HG02623 (cell line): ENCODE measurements around the gene POLR2M.

Experiments
- ATAC-seq: cut with Tn5 transposase; IDR thresholded peaks from one replicate; pipeline ENCODE4 v1.9.1; 2021; ENCODE audit warnings: moderate library complexity; ENCODE audit not compliant: unreplicated experiment

Gene POLR2M

GRCh38 chr15:57706405-57707209 is at the start of gene POLR2M:
Gene POLR2M (plus strand): TSS chr15:57706714. CDS start chr15:57706843, 129 bp downstream.
- peak; percentile 96 for ATAC-seq

- ATAC-seq: no peak
Observed at GRCh38 chr15:57657619-57658018, 48.9 kb upstream of the POLR2M start.

DNA sequence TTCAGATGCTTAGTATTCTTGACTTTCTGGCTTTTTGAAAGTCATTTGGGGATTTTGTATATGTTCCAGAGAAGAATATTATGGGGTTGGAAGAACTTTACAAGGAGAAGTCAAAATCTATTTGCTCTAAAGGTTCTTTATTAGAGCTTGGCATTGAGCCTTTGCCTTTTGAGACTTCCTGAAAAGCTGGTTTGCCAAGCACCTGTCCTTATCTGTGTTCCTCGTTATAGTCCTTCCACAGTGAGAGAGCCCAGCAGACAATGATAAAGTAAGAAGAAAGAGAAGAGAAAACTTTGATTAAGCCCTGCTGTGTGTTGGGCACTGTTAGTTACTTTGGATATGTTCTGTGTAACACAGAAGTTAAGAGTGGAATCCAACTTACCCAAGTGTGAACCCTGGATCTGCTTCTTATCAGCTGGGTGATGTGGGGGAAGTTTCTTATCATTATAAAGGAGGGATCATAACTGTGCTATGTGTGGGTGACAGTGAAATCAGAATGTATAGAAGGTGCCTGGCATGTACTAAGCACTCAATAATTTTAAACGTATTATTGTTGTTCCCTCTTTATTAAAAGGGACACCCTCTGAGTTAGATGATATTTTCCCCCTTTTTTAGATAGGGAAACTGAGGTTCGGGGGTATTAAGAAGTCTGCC is 44.3 kb upstream of the POLR2M start:
- no peak for ATAC-seq

DNA sequence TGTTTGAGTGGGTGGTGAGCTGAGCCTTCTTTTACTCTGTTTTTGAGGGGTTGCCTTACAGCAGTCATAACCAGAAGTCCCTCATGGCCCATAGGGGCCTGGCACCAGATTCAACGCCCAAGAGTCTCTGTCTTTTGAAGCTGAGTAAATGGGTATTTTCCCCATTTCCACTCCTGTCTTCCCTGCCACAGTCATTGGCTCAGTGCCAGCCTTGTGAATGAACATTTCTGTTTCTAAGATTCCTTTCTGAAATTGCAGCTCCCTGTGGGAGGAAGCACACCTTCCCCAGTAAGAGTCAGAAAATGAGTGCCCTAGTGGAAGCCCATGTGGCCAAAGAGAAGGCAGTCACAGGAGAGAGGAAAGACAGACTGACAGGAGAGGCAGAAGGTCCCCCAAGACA is 43.7 kb upstream of the POLR2M start:
- no peak for ATAC-seq

DNA sequence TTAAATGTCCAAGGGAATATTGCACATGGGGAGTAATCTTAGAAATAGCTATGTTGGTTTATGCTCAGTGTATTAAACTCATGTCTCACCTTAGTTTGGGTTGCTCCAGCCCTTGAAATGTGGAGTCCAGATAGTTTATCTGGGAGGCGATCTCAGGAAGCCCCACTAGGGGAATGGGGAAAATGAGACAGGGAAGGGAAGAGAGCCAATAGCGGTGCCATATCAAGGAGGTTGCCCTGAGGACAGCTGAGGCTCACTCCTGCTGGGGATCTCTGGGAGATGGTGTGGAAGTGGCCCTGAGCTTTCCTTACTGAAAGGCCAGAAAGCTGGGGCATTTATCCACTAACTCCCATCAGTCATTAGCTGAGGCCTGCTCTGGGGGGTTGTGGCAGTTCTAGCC is 43.3 kb upstream of the POLR2M start:
- no peak for ATAC-seq

DNA sequence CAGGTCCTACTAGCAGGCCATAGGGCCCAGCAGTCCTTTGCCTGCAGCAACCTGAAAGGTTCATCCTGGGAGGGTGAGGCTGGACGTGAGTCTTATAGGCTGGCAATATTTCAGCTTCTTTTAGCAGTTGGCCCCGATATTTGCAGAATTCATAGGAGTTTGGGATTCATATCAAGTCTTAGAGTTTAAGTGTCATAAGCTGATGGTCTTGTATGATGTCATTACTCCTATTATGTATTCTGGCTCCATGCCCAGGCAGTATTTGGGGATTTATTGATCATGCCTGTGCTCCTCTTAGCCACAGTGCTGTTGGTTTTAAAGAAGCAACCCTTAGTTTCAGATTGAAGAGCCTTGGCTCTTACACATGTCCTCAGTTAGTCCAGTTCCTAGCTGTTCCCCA is 41.3 kb upstream of the POLR2M start:
- no peak for ATAC-seq

GRCh38 chr15:57665939-57666338 is 40.6 kb upstream of the POLR2M start:
- no peak for ATAC-seq

DNA sequence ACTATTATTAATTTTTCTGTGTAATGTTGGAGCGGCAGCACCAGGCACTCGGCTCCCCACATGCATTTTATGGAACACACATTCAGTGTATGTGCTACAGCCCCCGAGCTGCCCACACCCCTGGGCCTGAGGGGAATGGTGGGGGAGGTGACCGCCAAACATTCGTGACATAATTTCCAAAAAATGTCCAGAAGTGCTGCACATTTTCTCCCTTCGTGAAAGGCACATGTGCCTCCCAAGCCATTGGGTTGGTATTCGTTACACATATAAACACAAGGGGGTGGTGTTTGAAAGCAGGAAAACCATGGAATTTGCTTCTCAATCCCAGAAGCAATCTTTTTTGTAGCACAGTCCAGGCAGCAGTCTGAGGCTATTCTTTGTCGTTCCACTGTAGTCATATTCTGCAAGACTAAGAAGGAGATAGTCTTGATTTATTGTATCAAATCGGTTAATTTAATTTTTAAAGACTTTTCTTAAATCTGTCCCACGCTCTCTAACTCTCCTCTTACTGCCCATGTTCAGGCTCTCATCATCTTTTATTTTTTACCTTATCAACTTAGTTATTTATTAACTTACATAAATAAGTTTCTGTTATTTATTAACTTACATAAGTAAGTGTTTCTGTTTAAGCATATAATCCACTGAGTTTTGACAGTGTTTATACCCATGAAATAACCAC is 39.2 kb upstream of the POLR2M start:
- ATAC-seq: no peak

DNA sequence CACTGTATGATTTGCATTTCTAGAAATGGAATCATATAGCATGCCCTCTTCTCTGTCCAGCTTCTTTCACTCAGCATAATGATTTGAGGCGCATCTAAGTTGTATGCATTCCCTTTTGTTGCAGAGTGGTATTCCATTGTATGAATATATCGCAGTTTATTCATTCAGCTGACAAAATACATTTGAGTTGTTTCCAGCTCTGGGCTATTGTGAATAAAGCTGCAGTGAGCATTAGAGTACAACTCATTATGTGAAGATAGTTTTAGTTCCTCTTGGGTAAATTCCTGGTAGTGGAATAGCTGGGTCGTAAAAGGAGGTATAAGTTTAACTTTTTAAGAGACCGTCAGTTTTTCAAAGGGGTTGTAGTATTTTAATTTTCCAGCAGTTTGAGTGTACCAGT is 38.5 kb upstream of the POLR2M start:
- no peak for ATAC-seq

DNA sequence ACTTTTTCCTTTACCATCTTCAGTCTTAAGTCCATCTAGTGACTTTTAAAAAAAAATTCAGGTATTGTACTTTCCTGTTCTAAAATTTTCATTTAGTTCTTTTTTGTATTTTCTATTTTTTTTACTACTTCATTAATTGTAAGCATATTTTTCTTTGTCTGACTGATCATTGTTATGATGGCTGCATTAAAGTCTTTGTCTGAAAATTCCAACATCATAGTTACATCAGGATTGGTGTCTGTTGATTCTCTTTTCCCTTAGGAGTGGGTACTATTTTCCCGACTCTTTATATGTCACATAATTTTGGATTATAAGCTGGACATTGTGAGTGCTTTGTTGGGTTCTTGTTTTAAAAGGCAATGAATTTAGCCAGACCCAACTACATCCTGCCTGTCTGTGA is 34.9 kb upstream of the POLR2M start:
- no peak for ATAC-seq

- no peak for ATAC-seq
Observed at GRCh38 chr15:57675481-57676181, 30.9 kb upstream of the POLR2M start.

DNA sequence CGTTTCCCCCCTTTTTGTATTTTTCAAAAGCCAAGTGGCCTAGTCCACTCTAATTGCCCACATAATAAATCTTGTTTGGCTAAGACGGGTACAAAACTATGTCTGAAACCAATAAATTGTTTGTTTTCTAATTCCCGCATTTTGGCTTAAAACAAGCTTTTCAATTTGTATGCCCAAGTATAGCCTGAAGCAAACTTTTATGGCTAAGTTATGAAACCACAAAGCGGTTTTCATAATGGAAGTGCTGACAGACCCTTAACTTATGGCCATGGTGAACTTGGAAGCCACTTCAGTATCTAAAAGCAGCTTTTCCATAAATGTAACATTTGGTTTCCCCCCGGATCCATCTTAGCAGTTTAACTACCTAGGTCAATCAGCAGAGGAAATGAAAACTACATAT is 29.9 kb upstream of the POLR2M start:
- no peak for ATAC-seq

DNA sequence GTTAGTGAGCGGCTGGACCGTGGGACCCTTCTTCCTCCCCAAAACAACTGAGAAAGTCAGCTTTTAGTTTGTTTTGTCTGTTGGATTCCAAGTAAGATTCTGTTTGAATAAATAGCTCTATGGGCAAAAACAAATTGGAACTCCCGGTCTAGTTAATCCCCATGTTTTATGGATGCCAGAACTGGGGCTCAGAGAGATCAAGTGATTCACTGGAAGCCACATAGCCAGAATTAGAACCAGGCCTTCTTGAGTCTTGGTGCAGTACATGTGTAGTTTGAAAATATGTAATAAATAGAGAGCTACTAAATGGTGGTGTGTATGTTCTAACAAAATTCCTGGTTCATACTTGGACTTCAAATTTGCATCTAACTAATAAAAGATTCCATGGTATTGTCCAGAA is 29.3 kb upstream of the POLR2M start:
- ATAC-seq: no peak

- ATAC-seq: no peak
Observed at GRCh38 chr15:57680021-57680420, 26.5 kb upstream of the POLR2M start.

- ATAC-seq: no peak
Observed at GRCh38 chr15:57681011-57681410, 25.5 kb upstream of the POLR2M start.

GRCh38 chr15:57683481-57683880 is 23.0 kb upstream of the POLR2M start:
- no peak for ATAC-seq

DNA sequence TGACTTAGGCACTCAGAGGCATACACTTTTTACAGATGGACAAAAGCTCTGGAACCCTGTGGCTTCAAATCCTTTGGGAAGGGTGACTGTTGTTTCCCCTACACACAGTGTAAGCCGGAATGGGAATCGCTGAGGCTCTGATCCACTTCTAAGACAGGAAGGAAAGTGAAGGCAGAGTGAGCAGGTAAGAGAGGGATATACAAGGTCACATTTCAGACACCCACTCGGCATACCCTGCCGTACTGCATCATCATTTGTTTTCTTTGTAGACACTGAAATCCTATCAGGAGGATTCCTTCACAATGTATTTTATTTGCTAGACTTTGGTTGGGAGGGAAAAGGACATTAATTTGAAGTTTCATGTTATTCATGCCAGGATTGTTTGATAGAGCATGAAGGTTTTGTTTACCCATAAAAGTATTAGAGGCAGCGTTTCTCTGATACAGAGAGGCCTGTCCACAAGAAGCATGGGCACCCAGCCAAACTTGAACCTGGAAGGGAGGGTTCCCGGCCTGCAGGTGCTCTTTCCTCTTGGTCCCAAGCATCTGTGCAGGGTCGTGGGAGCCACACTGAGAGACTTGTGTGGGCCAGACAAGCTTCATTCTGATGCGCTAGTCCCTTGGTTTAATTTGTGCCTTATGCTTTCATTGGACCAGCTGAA is 21.9 kb upstream of the POLR2M start:
- ATAC-seq: no peak

GRCh38 chr15:57685306-57686095 is 21.0 kb upstream of the POLR2M start:
- no peak for ATAC-seq

GRCh38 chr15:57686657-57687056 is 19.9 kb upstream of the POLR2M start:
- ATAC-seq: no peak

GRCh38 chr15:57690341-57690966 is 16.1 kb upstream of the POLR2M start:
- ATAC-seq: no peak
